Endothelial cell of umbilical vein (primary cell): ENCODE measurements around the gene MEIOSIN.
"Not testable (repeated sequence)": the region's sequence is repeated elsewhere in the genome, so short reads cannot be mapped to it uniquely, and the experiment has no call there.

Experiments used
- EZH2 ChIP-seq: IDR thresholded peaks from 2 replicates; pipeline ENCODE4 v1.6.1; 2012; ENCODE audit warnings: borderline replicate concordance, low read depth, mild to moderate bottlenecking, moderate library complexity, low read length, inconsistent platforms; ENCODE audit not compliant: severe bottlenecking
- POLR2AphosphoS5 ChIP-seq: IDR thresholded peaks from 2 replicates; pipeline ENCODE4 v1.6.1; 2012; ENCODE audit warnings: low read depth, mild to moderate bottlenecking, control low read depth, low read length, moderate library complexity; ENCODE audit not compliant: insufficient read depth
- TF ChIP-seq, protein P1 (sequence below), 2 donors: IDR thresholded peaks; 1 replicate in 1 of 2; 2 replicates in 1 of 2; pipeline ENCODE4 v1.5.1; 2011; ENCODE audit warnings: low read length in 2 of 2, mild to moderate bottlenecking in 2 of 2, moderate library complexity in 2 of 2, control low read depth in 1 of 2, inconsistent platforms in 1 of 2, low read depth in 1 of 2; ENCODE audit not compliant: insufficient read depth in 1 of 2; ENCODE audit errors: extremely low read depth in 1 of 2

DNA sequence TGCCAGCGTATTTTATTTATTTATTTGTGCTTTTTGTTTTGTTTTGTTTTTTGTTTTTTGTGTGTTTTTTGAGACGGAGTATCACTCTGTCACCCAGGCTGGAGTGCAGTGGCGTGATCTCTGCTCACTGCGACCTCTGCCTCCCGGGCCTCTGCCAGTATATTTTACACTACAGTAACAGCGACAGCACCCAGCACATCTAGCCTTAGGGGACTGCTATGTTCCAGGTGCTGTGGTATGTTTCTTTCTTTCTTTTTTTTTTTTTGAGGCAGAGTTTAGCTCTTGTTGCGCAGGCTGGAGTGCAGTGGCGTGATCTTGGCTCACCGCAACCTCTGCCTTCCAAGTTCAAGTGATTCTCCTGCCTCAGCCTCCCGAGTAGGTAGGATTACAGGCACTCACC lies 18.2 kb downstream of the MEIOSIN start:
- not testable (repeated sequence) for TF ChIP-seq EZH2, POLR2AphosphoS5
- TF ChIP-seq, protein P1, sequence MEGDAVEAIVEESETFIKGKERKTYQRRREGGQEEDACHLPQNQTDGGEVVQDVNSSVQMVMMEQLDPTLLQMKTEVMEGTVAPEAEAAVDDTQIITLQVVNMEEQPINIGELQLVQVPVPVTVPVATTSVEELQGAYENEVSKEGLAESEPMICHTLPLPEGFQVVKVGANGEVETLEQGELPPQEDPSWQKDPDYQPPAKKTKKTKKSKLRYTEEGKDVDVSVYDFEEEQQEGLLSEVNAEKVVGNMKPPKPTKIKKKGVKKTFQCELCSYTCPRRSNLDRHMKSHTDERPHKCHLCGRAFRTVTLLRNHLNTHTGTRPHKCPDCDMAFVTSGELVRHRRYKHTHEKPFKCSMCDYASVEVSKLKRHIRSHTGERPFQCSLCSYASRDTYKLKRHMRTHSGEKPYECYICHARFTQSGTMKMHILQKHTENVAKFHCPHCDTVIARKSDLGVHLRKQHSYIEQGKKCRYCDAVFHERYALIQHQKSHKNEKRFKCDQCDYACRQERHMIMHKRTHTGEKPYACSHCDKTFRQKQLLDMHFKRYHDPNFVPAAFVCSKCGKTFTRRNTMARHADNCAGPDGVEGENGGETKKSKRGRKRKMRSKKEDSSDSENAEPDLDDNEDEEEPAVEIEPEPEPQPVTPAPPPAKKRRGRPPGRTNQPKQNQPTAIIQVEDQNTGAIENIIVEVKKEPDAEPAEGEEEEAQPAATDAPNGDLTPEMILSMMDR (IDR thresholded peaks at IDR 0.05; ENCODE audit: extremely low read depth in 1 of 2, insufficient read depth in 1 of 2, low read depth in 1 of 2, low read length in 2 of 2) = not testable (repeated sequence)
